GM23338 (cell line): ENCODE data around the gene MORC2. TPM values are rescaled to one million over a fixed set of nuclear protein-coding genes. Genes with fewer than 3 reads are reported as not detected.

Experiments used
- ATAC-seq: fragments of 200-7000 bp; cut with Tn5 transposase; 3 replicates; pipeline ENCODE4 v1.9.1; 2020
- DNase-seq: peaks from one replicate; pipeline ENCODE4 v3.0.0-alpha.2; 2015; ENCODE audit warnings: low spot score
- H2AFZ ChIP-seq: fragments of 200-600 bp; sonication (generic); 2 replicates; pipeline ENCODE4 v1.8.0; 2016; ENCODE audit warnings: antibody characterized with exemption, mild to moderate bottlenecking, moderate library complexity
- H3F3A ChIP-seq: fragments of 200-600 bp; sonication (generic); replicated peaks from 2 replicates; pipeline ENCODE4 v1.8.0; 2017; ENCODE audit warnings: antibody characterized with exemption, mixed run types, low read depth
- H3K27ac ChIP-seq: fragments of 200-600 bp; sonication (generic); 2 replicates; pipeline ENCODE4 v1.6.1; 2016; ENCODE audit warnings: low read depth
- H3K27me3 ChIP-seq: fragments of 200-600 bp; sonication (generic); 2 replicates; pipeline ENCODE4 v1.8.0; 2016; ENCODE audit warnings: mild to moderate bottlenecking, mixed run types, moderate library complexity; ENCODE audit not compliant: insufficient read depth
- H3K36me3 ChIP-seq: fragments of 200-600 bp; sonication (generic); 2 replicates; pipeline ENCODE4 v1.8.0; 2016; ENCODE audit warnings: mild to moderate bottlenecking; ENCODE audit not compliant: insufficient read depth
- H3K4me1 ChIP-seq: fragments of 200-600 bp; sonication (generic); 2 replicates; pipeline ENCODE4 v1.8.0; 2016; ENCODE audit warnings: mild to moderate bottlenecking, moderate library complexity; ENCODE audit not compliant: insufficient read depth
- H3K4me2 ChIP-seq: fragments of 200-600 bp; sonication (generic); 2 replicates; pipeline ENCODE4 v1.7.1; 2017; ENCODE audit warnings: mixed run types
- H3K4me3 ChIP-seq: fragments of 200-600 bp; sonication (generic); 2 replicates; pipeline ENCODE4 v1.6.1; 2016; ENCODE audit warnings: mixed run types
- H3K79me2 ChIP-seq: fragments of 200-600 bp; sonication (generic); replicated peaks from 2 replicates; pipeline ENCODE4 v1.8.0; 2017; ENCODE audit warnings: mild to moderate bottlenecking; ENCODE audit not compliant: insufficient read depth
- H3K9me2 ChIP-seq: fragments of 200-600 bp; sonication (generic); 2 replicates; pipeline ENCODE4 v1.8.0; 2017; ENCODE audit not compliant: insufficient read depth
- H4K20me1 ChIP-seq: fragments of 200-600 bp; sonication (generic); replicated peaks from 2 replicates; pipeline ENCODE4 v1.8.0; 2017; ENCODE audit warnings: mild to moderate bottlenecking; ENCODE audit not compliant: insufficient read depth
- H3K27ac Mint-ChIP-seq: 2 replicates; pipeline ENCODE4 v1.8.0; 2020; ENCODE audit warnings: inconsistent platforms, mild to moderate bottlenecking, moderate library complexity, mixed read lengths
- H3K27me3 Mint-ChIP-seq: 3 replicates; pipeline ENCODE4 v1.8.0; 2022; ENCODE audit warnings: low read depth, mild to moderate bottlenecking, moderate library complexity, mixed read lengths, inconsistent platforms; ENCODE audit not compliant: insufficient read depth, poor library complexity
- H3K36me3 Mint-ChIP-seq: 3 replicates; pipeline ENCODE4 v1.8.0; 2021; ENCODE audit warnings: low read depth, mild to moderate bottlenecking, inconsistent platforms, moderate library complexity, mixed read lengths
- H3K4me1 Mint-ChIP-seq: 3 replicates; pipeline ENCODE4 v1.8.0; 2020; ENCODE audit warnings: mild to moderate bottlenecking, inconsistent platforms, mixed read lengths
- H3K4me3 Mint-ChIP-seq: 3 replicates; pipeline ENCODE4 v1.8.0; 2021; ENCODE audit warnings: moderate library complexity, mild to moderate bottlenecking, inconsistent platforms, mixed read lengths
- H3K9me3 Mint-ChIP-seq: 3 replicates; pipeline ENCODE4 v1.8.0; 2020; ENCODE audit warnings: moderate library complexity, mild to moderate bottlenecking, inconsistent platforms, mixed read lengths
- JUNB ChIP-seq: IDR thresholded peaks from one replicate; pipeline ENCODE4 v1.6.1; 2016; ENCODE audit warnings: antibody characterized with exemption; ENCODE audit not compliant: unreplicated experiment
- POLR2AphosphoS5 ChIP-seq: IDR thresholded peaks from 2 replicates; pipeline ENCODE4 v1.6.1; 2016; ENCODE audit warnings: antibody characterized with exemption, low read depth
- polyA plus RNA-seq: library from polyadenylated mRNA; unstranded; fragments of >200 nt; fragmentation: Nextera tagmentation; extraction: Ambion mirVana; gene quantifications from 2 replicates; pipeline ENCODE4 v1.2.1, GENCODE V29; 2016
- total RNA-seq: library from RNA; depleted of rRNA; stranded (reverse); fragments of >200 nt; shearing (Covaris generic); gene quantifications from 2 replicates; pipeline ENCODE4 v1.2.3, GENCODE V29; 2014
- TF ChIP-seq, protein P1 (sequence below): fragments of 250-450 bp; sonication (Bioruptor Pico); IDR thresholded peaks from 2 replicates; pipeline ENCODE4 v1.5.0; 2020; ENCODE audit warnings: mild to moderate bottlenecking, moderate library complexity

Gene MORC2
- total and polyA plus RNA-seq, 2 experiments from 2014 or later = 33.1 to 63.8 TPM

DNA sequence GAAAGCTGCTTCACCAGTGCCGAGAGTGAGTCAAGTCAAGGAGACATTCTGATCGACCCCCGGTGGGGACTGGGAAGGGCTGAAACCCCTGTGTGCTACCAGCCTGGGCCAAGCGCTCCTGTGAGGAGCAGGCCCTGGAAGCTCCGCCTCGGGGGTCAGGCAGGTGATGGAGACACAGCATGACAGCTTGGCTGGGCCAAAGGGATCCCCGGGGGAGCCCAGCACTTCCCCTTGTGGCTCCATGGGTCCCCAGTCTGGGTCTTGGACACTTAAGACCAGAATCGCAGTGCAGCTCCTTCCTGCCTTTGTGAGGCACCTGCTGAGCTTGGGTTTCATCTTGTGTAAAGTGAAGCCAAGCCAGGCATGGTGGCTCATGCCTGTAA, 89.2 kb downstream of the MORC2 start:
- TF ChIP-seq POLR2AphosphoS5 (no peak), JUNB (no peak)
- H3K4me1 Mint-ChIP-seq = peaks cover 8% of the 10 kb centered on the region

DNA sequence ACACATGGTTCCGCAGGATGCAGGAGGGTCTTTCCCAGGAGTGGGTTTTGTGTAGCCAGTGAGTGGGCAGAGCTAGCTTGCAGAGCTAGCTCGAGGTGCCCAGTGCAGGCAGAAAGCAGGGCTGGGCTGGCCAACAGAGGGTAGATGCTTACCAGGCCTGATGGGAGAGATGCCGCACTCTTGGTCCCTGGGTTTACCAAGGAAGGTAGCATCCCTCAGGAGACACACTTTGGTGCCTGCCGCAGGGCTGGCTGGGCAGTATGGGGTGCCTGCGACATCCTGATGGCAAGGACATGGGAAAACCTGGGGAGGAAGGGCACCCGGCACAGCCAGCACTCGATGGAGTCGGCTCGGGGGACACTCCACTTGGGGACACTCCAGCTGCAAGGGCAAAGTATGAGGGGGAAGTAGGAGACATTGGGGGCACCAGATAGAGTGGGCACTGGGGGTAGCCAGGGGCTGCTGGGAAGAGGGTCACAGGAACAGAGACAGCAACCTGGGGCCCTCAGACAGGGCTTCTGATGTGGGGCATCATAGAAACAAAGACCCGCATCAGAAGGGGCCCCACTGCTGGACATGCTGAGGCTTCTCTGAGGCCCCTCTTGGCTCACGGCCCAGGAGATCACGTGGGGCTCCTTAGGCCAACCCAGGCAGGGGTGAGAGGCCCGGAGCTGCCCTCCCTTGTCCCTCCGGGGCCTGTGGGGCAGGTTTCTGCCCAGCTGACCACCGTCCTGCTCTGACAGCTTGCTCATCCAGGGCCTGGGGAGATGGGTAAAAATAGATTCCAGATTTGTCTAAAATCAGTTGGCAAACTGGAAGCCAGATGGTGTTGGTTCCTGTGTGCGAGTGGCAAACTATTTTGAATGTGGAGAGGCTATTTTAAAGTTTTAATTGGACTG, 89.8 kb downstream of the MORC2 start:
- H3K27me3 Mint-ChIP-seq = peaks cover 1% of the 10 kb centered on the region

More for the DNA sequence above, 89.2 kb downstream of the MORC2 start:
- no peak overlapping the region for H3K27ac ChIP-seq
- H3K9me2 ChIP-seq = no peaks in the 10 kb centered on the region
- ATAC-seq = no peak
- no peak overlapping the region for H2AFZ ChIP-seq
- H3K4me3 Mint-ChIP-seq = no peak overlapping the region
- no peaks in the 10 kb centered on the region for H3K4me1 ChIP-seq
- no peaks in the 10 kb centered on the region for H3K27me3 Mint-ChIP-seq
- H3K4me2 ChIP-seq = no peak overlapping the region
- no peaks in the 10 kb centered on the region; the same call in 2 of the 3 replicates for H3K36me3 Mint-ChIP-seq
- H3K9me3 Mint-ChIP-seq = no peaks in the 10 kb centered on the region
- no peak overlapping the region for H3K27ac Mint-ChIP-seq
- H3K27me3 ChIP-seq = no peaks in the 10 kb centered on the region
- no peaks in the 10 kb centered on the region for H3K36me3 ChIP-seq
- no peaks in the 10 kb centered on the region for H4K20me1 ChIP-seq
- no peak for DNase-seq
- no peaks in the 10 kb centered on the region for H3K79me2 ChIP-seq
- H3K4me3 ChIP-seq = no peak overlapping the region
- no peaks in the 10 kb centered on the region for H3F3A ChIP-seq

More for the DNA sequence above, 89.8 kb downstream of the MORC2 start:
- H3K36me3 Mint-ChIP-seq = no peaks in the 10 kb centered on the region; the same call in 2 of the 3 replicates
- Histone ChIP-seq H3K4me3 (no peak overlapping the region), H4K20me1 (no peaks in the 10 kb centered on the region), H3K4me1 (no peaks in the 10 kb centered on the region), H3K27ac (no peak overlapping the region), H3K79me2 (no peaks in the 10 kb centered on the region), H2AFZ (no peak overlapping the region), H3K4me2 (no peak overlapping the region), H3K36me3 (no peaks in the 10 kb centered on the region), H3K27me3 (no peaks in the 10 kb centered on the region), H3F3A (no peaks in the 10 kb centered on the region), H3K9me2 (no peaks in the 10 kb centered on the region)
- ATAC-seq = no peak
- no peak overlapping the region for H3K4me3 Mint-ChIP-seq
- TF ChIP-seq, protein P1, sequence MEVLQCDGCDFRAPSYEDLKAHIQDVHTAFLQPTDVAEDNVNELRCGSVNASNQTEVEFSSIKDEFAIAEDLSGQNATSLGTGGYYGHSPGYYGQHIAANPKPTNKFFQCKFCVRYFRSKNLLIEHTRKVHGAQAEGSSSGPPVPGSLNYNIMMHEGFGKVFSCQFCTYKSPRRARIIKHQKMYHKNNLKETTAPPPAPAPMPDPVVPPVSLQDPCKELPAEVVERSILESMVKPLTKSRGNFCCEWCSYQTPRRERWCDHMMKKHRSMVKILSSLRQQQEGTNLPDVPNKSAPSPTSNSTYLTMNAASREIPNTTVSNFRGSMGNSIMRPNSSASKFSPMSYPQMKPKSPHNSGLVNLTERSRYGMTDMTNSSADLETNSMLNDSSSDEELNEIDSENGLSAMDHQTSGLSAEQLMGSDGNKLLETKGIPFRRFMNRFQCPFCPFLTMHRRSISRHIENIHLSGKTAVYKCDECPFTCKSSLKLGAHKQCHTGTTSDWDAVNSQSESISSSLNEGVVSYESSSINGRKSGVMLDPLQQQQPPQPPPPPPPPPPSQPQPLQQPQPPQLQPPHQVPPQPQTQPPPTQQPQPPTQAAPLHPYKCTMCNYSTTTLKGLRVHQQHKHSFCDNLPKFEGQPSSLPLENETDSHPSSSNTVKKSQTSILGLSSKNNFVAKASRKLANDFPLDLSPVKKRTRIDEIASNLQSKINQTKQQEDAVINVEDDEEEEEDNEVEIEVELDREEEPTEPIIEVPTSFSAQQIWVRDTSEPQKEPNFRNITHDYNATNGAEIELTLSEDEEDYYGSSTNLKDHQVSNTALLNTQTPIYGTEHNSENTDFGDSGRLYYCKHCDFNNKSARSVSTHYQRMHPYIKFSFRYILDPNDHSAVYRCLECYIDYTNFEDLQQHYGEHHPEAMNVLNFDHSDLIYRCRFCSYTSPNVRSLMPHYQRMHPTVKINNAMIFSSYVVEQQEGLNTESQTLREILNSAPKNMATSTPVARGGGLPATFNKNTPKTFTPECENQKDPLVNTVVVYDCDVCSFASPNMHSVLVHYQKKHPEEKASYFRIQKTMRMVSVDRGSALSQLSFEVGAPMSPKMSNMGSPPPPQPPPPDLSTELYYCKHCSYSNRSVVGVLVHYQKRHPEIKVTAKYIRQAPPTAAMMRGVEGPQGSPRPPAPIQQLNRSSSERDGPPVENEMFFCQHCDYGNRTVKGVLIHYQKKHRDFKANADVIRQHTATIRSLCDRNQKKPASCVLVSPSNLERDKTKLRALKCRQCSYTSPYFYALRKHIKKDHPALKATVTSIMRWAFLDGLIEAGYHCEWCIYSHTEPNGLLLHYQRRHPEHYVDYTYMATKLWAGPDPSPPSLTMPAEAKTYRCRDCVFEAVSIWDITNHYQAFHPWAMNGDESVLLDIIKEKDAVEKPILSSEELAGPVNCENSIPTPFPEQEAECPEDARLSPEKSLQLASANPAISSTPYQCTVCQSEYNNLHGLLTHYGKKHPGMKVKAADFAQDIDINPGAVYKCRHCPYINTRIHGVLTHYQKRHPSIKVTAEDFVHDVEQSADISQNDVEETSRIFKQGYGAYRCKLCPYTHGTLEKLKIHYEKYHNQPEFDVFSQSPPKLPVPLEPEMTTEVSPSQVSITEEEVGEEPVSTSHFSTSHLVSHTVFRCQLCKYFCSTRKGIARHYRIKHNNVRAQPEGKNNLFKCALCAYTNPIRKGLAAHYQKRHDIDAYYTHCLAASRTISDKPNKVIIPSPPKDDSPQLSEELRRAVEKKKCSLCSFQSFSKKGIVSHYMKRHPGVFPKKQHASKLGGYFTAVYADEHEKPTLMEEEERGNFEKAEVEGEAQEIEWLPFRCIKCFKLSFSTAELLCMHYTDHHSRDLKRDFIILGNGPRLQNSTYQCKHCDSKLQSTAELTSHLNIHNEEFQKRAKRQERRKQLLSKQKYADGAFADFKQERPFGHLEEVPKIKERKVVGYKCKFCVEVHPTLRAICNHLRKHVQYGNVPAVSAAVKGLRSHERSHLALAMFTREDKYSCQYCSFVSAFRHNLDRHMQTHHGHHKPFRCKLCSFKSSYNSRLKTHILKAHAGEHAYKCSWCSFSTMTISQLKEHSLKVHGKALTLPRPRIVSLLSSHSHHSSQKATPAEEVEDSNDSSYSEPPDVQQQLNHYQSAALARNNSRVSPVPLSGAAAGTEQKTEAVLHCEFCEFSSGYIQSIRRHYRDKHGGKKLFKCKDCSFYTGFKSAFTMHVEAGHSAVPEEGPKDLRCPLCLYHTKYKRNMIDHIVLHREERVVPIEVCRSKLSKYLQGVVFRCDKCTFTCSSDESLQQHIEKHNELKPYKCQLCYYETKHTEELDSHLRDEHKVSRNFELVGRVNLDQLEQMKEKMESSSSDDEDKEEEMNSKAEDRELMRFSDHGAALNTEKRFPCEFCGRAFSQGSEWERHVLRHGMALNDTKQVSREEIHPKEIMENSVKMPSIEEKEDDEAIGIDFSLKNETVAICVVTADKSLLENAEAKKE (CRISPR knock-in tag) = no peak
- no peak overlapping the region for H3K27ac Mint-ChIP-seq
- no peak for DNase-seq
- no peaks in the 10 kb centered on the region for H3K9me3 Mint-ChIP-seq
- H3K4me1 Mint-ChIP-seq = peaks cover 8% of the 10 kb centered on the region
